Measurements from ENCODE around the gene C13orf46. TPM values are rescaled to one million over a fixed set of nuclear protein-coding genes. Genes with fewer than 3 reads are reported as not detected.

C13orf46 gene
- polyA plus RNA-seq, 1 donor, result 0.34 TPM

DNA sequence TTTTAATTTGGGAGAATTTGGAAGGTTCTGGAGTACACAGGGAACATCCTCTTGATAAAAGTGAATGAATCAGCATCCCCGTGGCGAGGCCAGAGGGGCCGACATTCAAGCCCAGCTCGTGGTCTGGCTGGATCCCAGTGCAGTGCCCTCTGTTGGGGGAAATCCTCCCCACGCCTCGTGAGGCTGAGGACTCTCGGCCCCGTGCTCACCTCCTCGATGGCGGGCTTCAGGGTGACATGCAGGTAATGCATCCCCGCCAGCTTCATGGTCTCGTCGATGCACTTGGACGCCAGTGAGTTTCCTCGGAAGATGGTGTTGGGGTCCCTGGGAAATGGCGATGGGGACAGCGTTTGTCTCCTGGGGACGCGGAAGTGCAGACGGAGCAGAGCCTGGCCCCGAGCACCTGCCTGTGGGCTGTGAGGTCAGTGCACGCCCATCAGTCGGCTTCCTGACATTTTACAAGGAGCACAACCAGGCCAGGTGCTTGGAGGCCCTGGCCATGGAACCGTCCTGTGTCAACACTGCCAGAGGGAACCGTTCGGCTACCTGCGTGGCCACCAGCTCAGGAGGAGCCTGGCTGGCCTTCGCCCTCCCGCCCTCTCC is 43.3 kb upstream of the C13orf46 start:
- Histone ChIP-seq H3K27me3 (ENCODE audit: control insufficient read depth, insufficient read depth, low read length) (no peaks in the 10 kb centered on the region), H3K4me3 (ENCODE audit: low read length) (no peak overlapping the region), H3K27ac (ENCODE audit: low read length) (no peak overlapping the region), H3K4me1 (ENCODE audit: control insufficient read depth, insufficient read depth, low read length) (no peaks in the 10 kb centered on the region), H3K36me3 (ENCODE audit: control insufficient read depth, insufficient read depth, low read length) (peaks cover 41% of the 10 kb centered on the region), H3K9me3 (ENCODE audit: control insufficient read depth, low read depth, low read length) (peaks cover 4% of the 10 kb centered on the region)
- WGBS (ENCODE audit: insufficient coverage, low lambda C conversion rate), result no CpG with 5 or more reads among the region's 29 CpGs
- DNase-seq, result no peak

GRCh38 chr13:114016321-114017027 is 42.6 kb upstream of the C13orf46 start:
- peaks cover 37% of the 10 kb centered on the region for H3K36me3 ChIP-seq (ENCODE audit: control insufficient read depth, insufficient read depth, low read length)
- no peak overlapping the region for H3K4me3 ChIP-seq (ENCODE audit: low read length)
- H3K27me3 ChIP-seq (ENCODE audit: control insufficient read depth, insufficient read depth, low read length), result no peaks in the 10 kb centered on the region
- no CpG with 5 or more reads among the region's 30 CpGs for WGBS (ENCODE audit: insufficient coverage, low lambda C conversion rate)
- H3K9me3 ChIP-seq (ENCODE audit: control insufficient read depth, low read depth, low read length), result peaks cover 4% of the 10 kb centered on the region
- DNase-seq, result no peak
- no peaks in the 10 kb centered on the region for H3K4me1 ChIP-seq (ENCODE audit: control insufficient read depth, insufficient read depth, low read length)
- no peak overlapping the region for H3K27ac ChIP-seq (ENCODE audit: low read length)

DNA sequence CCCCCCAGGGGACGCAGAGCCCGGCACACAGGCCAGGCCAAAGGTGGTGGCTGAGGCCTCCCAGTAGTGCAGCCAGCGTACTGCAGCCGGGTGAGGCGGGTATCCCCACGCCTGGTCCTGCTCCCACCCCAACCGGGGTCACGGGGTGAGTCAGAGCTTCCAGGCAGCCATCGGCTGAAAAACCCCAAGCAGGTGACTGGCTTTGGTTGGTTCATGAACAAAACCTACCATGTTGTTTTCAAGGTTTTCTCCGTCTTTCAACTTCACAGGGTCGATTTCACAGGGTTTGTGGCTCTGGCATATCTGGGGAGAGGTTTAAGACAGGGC is 42.1 kb upstream of the C13orf46 start:
- H3K4me1 ChIP-seq (ENCODE audit: control insufficient read depth, insufficient read depth, low read length), result no peaks in the 10 kb centered on the region
- no peak overlapping the region for H3K27ac ChIP-seq (ENCODE audit: low read length)
- no peak overlapping the region for H3K4me3 ChIP-seq (ENCODE audit: low read length)
- no peaks in the 10 kb centered on the region for H3K27me3 ChIP-seq (ENCODE audit: control insufficient read depth, insufficient read depth, low read length)
- no peak for DNase-seq
- H3K9me3 ChIP-seq (ENCODE audit: control insufficient read depth, low read depth, low read length), result peaks cover 4% of the 10 kb centered on the region
- H3K36me3 ChIP-seq (ENCODE audit: control insufficient read depth, insufficient read depth, low read length), result peaks cover 36% of the 10 kb centered on the region
- WGBS (ENCODE audit: insufficient coverage, low lambda C conversion rate), result no CpG with 5 or more reads among the region's 11 CpGs

- Histone ChIP-seq H3K4me1 (ENCODE audit: control insufficient read depth, insufficient read depth, low read length) (no peaks in the 10 kb centered on the region), H3K27ac (ENCODE audit: low read length) (no peak overlapping the region), H3K4me3 (ENCODE audit: low read length) (no peak overlapping the region), H3K27me3 (ENCODE audit: control insufficient read depth, insufficient read depth, low read length) (no peaks in the 10 kb centered on the region), H3K36me3 (ENCODE audit: control insufficient read depth, insufficient read depth, low read length) (peaks cover 35% of the 10 kb centered on the region), H3K9me3 (ENCODE audit: control insufficient read depth, low read depth, low read length) (peaks cover 6% of the 10 kb centered on the region)
- WGBS (ENCODE audit: insufficient coverage, low lambda C conversion rate), result no CpG with 5 or more reads among the region's 40 CpGs
- no peak for DNase-seq
Measured at GRCh38 chr13:114015111-114015968, 41.5 kb upstream of the C13orf46 start.

- H3K9me3 ChIP-seq (ENCODE audit: control insufficient read depth, low read depth, low read length), result peaks cover 9% of the 10 kb centered on the region
- peaks cover 44% of the 10 kb centered on the region for H3K36me3 ChIP-seq (ENCODE audit: control insufficient read depth, insufficient read depth, low read length)
- 93% methylated on average over 7 of the region's 22 CpGs for WGBS (ENCODE audit: insufficient coverage, low lambda C conversion rate)
- no peak for DNase-seq
- H3K27me3 ChIP-seq (ENCODE audit: control insufficient read depth, insufficient read depth, low read length), result no peaks in the 10 kb centered on the region
- no peak overlapping the region for H3K27ac ChIP-seq (ENCODE audit: low read length)
- no peak overlapping the region for H3K4me3 ChIP-seq (ENCODE audit: low read length)
- no peaks in the 10 kb centered on the region for H3K4me1 ChIP-seq (ENCODE audit: control insufficient read depth, insufficient read depth, low read length)
Measured at GRCh38 chr13:114013952-114014629, 40.2 kb upstream of the C13orf46 start.

DNA sequence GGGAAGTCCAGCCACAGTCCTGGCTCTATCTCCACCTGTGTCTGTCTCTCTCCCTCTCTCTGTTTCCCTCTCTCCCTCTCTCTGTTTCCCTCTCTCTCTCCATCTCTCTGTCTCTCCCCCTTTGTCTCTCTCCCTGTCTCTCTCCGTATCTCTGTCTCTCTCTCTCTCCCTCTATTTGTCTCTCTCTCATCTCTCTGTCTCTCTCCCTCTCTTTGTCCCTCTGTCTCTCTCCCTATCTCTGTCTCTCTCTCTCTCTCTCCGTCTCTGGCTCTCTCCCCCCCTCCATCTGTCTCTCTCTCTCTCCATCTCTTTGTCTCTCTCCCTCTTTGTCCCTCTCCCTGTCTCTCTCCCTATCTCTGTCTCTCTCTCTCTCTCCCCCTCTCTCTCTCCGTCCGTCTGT is 39.5 kb upstream of the C13orf46 start:
- no peak for DNase-seq
- H3K4me3 ChIP-seq (ENCODE audit: low read length), result no peak overlapping the region
- peaks cover 9% of the 10 kb centered on the region for H3K9me3 ChIP-seq (ENCODE audit: control insufficient read depth, low read depth, low read length)
- H3K36me3 ChIP-seq (ENCODE audit: control insufficient read depth, insufficient read depth, low read length), result peaks cover 47% of the 10 kb centered on the region
- WGBS (ENCODE audit: insufficient coverage, low lambda C conversion rate), result 84% methylated on average over 4 of the region's 4 CpGs
- no peak overlapping the region for H3K27ac ChIP-seq (ENCODE audit: low read length)
- H3K27me3 ChIP-seq (ENCODE audit: control insufficient read depth, insufficient read depth, low read length), result no peaks in the 10 kb centered on the region
- H3K4me1 ChIP-seq (ENCODE audit: control insufficient read depth, insufficient read depth, low read length), result no peaks in the 10 kb centered on the region

GRCh38 chr13:114012921-114013320 is 39.0 kb upstream of the C13orf46 start:
- no peak overlapping the region for H3K27ac ChIP-seq (ENCODE audit: low read length)
- no CpG with 5 or more reads among the region's 21 CpGs for WGBS (ENCODE audit: insufficient coverage, low lambda C conversion rate)
- H3K4me3 ChIP-seq (ENCODE audit: low read length), result no peak overlapping the region
- H3K4me1 ChIP-seq (ENCODE audit: control insufficient read depth, insufficient read depth, low read length), result no peaks in the 10 kb centered on the region
- H3K9me3 ChIP-seq (ENCODE audit: control insufficient read depth, low read depth, low read length), result peaks cover 9% of the 10 kb centered on the region
- no peak for DNase-seq
- peaks cover 47% of the 10 kb centered on the region for H3K36me3 ChIP-seq (ENCODE audit: control insufficient read depth, insufficient read depth, low read length)
- H3K27me3 ChIP-seq (ENCODE audit: control insufficient read depth, insufficient read depth, low read length), result no peaks in the 10 kb centered on the region

GRCh38 chr13:114012141-114012540 is 38.3 kb upstream of the C13orf46 start:
- Histone ChIP-seq H3K27ac (ENCODE audit: low read length) (no peak overlapping the region), H3K4me3 (ENCODE audit: low read length) (no peak overlapping the region), H3K36me3 (ENCODE audit: control insufficient read depth, insufficient read depth, low read length) (peaks cover 46% of the 10 kb centered on the region), H3K4me1 (ENCODE audit: control insufficient read depth, insufficient read depth, low read length) (no peaks in the 10 kb centered on the region), H3K27me3 (ENCODE audit: control insufficient read depth, insufficient read depth, low read length) (no peaks in the 10 kb centered on the region), H3K9me3 (ENCODE audit: control insufficient read depth, low read depth, low read length) (peaks cover 9% of the 10 kb centered on the region)
- DNase-seq, result no peak
- WGBS (ENCODE audit: insufficient coverage, low lambda C conversion rate), result 89% methylated on average over 7 of the region's 17 CpGs

DNA sequence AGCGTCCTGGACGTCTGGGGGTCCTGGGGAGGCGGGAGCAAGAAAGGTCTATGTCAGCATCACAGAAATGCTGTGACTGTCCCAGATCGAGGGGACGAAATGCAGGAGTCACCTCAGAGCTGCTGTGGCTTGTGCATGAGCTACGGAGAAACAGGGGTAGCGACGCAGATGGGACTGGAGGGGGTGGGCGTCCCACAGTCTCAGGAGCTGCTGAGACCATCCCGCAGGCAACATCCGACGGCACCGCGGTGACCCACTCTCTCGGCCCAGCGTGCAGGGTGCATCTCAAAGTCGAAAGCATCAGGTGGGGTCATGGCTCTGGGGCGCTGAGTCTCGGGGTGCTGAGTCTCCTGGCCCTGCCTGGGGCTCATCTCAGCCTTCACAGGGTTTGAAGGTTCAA is 37.4 kb upstream of the C13orf46 start:
- no peaks in the 10 kb centered on the region for H3K27me3 ChIP-seq (ENCODE audit: control insufficient read depth, insufficient read depth, low read length)
- no CpG with 5 or more reads among the region's 19 CpGs for WGBS (ENCODE audit: insufficient coverage, low lambda C conversion rate)
- no peak overlapping the region for H3K27ac ChIP-seq (ENCODE audit: low read length)
- no peak overlapping the region for H3K4me3 ChIP-seq (ENCODE audit: low read length)
- H3K36me3 ChIP-seq (ENCODE audit: control insufficient read depth, insufficient read depth, low read length), result peaks cover 39% of the 10 kb centered on the region
- peaks cover 5% of the 10 kb centered on the region for H3K9me3 ChIP-seq (ENCODE audit: control insufficient read depth, low read depth, low read length)
- H3K4me1 ChIP-seq (ENCODE audit: control insufficient read depth, insufficient read depth, low read length), result no peaks in the 10 kb centered on the region
- DNase-seq, result no peak

DNA sequence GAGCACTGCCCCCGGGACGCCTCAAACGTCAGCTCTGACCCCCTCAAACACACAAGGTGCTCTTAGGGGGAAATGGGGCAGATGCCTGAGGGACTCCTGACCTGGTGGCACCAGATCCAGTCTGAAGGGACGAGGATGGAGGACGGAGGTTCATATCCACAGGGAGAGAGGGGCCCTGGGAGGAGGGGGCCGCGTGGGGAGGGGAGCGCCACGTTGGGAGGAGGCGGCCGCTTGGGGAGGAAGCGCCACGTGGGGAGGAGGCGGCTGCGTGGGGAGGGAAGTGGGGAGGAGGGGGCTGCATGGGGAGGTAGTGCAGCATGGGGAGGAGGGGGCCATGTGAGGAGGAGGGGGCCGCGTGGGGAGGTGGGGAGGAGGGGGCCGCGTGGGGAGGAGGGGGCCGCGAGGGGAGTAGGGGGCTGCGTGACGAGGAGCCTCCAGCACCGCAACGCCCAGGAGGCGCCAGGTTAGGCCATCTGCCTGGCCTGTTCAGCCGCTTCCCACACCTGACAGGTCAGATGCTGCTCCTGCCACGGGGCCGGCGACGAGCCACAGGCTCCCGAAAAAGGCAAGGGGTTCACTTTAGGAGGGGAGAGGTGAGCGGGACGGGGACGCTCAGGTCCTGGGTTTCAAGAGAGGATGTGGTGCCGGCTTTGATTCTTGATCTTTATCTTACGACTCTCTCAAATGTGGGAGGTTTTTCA is 36.7 kb upstream of the C13orf46 start:
- peaks cover 4% of the 10 kb centered on the region for H3K9me3 ChIP-seq (ENCODE audit: control insufficient read depth, low read depth, low read length)
- DNase-seq, result no peak
- no peaks in the 10 kb centered on the region for H3K4me1 ChIP-seq (ENCODE audit: control insufficient read depth, insufficient read depth, low read length)
- H3K27ac ChIP-seq (ENCODE audit: low read length), result no peak overlapping the region
- no CpG with 5 or more reads among the region's 37 CpGs for WGBS (ENCODE audit: insufficient coverage, low lambda C conversion rate)
- H3K36me3 ChIP-seq (ENCODE audit: control insufficient read depth, insufficient read depth, low read length), result peaks cover 36% of the 10 kb centered on the region
- H3K4me3 ChIP-seq (ENCODE audit: low read length), result no peak overlapping the region
- H3K27me3 ChIP-seq (ENCODE audit: control insufficient read depth, insufficient read depth, low read length), result no peaks in the 10 kb centered on the region
